CD1c-positive myeloid dendritic cell (primary cell): ENCODE measurements around the gene RBCK1.

ENCODE experiments used
- DNase-seq: peaks from one replicate; pipeline ENCODE4 v3.0.0-alpha.2; 2016; ENCODE audit errors: extremely low spot score

The RBCK1 gene

DNA sequence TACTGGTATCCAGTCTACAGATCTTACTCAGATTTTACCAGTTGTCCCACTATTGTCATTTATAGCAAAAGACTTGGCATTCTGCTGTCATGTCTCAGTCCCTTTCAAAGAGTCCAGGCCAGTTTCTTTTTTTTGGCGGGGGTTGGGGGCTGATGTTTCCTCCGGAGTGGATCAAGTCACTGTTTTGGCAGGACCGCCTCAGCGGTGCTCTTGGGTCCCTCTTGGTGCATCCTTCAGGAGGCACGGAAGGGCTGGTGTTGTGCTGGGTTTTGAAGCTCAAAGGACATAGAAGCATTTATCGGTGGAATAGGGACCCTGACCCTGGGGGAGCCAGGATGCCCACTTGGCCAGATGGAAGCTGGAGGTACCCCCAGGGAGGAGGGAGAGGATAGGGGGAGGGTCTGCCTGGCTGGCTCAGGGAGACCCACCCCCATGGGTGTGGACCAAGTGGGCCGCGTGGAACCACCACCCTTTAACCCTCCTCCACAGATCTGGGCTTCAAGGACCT is 10.8 kb downstream of the RBCK1 start:
- DNase-seq, result no peak

DNA sequence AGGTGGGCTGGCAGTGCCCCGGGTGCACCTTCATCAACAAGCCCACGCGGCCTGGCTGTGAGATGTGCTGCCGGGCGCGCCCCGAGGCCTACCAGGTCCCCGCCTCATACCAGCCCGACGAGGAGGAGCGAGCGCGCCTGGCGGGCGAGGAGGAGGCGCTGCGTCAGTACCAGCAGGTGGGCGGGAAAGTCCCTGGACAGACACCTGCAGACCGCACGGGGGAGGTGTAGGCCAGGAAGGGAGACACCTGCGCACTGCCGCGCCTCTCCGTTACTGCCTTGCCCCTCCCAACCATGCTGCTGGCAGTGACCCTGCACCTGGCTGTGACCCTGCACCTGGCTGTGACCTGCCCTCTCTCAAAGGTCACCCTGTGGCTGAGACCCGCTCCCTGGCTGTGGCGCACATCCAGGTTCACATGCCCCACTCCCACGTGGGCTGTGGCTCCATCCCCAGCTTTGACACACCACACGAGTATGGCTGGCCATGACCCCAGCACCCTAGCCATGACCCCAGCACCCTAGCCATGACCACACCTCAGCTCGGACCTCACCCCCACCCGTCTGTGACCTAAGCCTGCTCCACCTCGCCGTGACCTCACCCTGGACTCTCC is 11.6 kb downstream of the RBCK1 start:
- no peak for DNase-seq

DNA sequence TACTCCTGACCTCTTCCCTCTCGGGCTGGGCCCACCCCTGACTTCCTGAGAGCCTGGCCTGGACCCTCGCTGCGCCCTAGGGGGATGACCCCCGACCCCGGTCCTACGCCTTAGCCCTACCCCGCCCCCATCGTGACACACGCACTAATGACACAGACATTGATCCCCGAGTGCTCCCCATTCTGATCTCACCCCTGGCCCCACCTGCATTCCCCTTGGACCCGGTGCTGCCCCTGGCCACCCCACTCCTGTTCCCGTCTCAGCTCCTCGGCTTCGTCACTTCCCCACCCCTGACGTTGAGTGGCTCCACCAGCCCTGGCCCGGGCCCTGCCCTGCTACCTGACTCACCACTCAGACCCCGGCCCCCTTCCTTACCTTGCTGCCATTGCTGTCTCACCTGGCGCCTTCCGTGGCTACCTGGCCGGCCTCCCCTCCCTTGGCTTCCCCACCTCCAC is 12.1 kb downstream of the RBCK1 start:
- DNase-seq, result no peak

DNA sequence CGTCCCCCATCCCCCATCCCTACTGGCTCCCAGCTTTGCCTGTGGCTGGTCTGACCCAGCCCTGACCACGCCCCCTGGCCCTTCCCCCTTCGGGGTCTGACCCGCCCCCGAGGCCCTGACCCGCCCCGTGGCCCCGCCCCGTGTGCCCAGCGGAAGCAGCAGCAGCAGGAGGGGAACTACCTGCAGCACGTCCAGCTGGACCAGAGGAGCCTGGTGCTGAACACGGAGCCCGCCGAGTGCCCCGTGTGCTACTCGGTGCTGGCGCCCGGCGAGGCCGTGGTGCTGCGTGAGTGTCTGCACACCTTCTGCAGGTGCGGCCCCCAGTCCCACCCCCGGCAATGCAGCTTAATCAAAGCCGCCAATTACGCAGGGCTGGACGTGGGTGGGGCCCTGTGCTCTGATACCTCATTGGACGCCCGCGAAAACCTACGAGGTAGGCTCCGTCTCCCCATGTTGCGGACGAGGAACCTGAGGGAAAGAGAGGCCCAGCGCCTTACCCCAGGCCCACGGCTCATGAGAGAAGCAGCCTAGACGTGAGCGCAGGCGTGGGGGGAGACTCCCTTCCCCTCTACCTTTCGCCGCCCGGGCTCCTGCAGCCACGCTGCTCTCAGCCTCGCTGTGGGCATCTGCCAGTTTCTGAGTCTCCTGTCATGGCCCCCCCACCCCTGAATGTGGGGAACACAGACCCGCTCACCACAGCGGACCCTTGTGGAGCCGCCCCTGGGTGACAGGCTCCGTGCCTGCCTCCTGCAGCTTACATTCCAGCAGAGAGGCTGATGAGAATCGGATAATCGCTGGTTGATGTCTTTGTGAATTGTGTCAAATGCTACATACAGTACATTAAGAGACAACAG is 12.8 kb downstream of the RBCK1 start:
- DNase-seq, result peak; percentile 7

DNA sequence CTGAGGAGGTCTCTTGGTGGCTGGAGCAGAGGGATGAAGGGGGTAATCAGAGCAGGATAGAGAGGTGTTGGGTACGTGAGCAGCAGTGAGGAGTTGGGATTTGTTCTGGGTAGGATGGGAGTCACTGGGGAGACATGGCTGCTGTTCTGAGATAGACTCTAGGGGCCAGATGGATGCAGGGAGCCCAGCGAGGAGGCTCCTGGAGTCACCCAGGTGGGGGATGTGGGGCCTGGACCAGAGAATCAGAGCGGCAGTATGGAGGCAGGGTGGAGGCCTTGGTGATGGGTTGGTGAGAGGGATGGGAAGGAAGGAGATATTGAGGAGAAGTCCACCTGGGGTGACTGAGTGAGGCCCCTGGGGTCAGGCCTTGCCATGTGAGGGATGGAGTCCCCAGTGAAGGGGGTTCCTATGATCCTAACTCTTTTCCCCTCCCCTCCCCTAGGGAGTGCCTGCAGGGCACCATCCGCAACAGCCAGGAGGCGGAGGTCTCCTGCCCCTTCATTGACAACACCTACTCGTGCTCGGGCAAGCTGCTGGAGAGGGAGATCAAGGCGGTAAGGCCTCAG is 13.7 kb downstream of the RBCK1 start:
- no peak for DNase-seq

DNA sequence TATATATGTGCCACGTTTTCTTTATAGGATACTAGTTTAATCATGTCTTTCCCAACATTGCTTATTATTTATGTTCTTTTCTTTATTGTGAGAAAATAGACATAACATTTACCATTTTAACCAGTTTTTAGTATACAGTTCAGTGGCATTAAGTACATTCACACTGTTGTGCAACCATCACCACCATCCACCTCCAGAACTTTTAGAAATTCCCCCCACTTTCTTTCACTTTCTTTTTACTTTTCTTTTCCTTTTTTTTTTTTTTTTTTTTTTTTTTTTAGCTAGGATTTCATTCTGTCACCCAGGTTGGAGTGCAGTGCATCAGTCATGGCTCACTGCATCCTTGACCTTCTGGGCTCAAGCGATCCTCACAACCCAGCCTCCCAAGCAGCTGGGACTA is 18.5 kb downstream of the RBCK1 start:
- no peak for DNase-seq

DNA sequence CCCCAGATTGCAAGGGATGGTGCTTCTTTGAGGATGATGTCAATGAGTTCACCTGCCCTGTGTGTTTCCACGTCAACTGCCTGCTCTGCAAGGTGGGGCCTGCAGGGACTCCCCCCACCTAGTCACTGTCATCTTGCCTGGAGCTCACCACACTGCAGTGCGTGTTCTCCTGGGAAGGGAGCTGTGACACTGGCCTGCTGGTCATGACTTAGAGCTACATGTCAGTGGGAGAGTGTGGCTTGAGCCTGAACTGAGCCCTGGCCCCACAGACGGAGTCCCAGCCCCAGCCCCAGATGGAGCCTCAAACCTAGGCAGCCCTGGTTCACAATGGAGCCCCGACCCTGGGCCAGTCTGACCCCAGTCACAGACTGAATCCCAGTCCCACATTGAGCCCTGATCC is 19.3 kb downstream of the RBCK1 start:
- DNase-seq, result no peak

DNA sequence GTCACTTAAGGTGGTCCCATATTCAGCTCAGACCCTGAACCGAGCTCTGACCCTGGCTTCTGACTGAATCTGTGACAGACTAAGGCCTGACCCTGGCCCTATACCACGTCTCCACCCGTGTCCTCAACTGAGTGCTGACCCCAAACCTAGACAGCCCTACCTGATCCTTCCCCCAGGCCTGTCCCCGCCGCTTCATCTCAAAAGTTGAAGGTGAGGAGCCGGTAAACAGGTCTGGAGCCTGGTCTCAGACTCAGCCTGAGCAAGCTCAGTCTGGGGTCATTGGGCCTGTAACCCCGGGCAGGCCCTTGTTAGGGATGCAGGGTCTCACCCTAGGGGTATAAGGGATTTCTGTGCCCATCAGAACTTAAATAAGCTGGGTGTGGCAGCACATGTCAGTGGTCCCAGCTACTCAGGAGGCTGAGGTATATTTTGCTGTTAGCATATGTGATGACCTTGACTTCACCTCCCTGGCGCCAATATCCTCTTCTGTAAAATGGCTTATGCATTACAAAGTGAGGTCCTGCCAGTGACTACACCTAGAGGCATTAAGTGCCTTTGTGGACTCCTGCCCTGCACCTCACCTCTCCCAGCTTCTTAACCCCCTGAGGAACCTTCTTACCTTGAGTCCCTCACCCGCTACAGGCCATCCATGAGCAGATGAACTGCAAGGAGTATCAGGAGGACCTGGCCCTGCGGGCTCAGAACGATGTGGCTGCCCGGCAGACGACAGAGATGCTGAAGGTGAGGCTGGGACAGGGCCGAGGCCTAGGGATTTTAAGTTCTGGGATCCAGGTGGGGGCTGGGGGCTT is 20.0 kb downstream of the RBCK1 start:
- DNase-seq, result no peak

DNA sequence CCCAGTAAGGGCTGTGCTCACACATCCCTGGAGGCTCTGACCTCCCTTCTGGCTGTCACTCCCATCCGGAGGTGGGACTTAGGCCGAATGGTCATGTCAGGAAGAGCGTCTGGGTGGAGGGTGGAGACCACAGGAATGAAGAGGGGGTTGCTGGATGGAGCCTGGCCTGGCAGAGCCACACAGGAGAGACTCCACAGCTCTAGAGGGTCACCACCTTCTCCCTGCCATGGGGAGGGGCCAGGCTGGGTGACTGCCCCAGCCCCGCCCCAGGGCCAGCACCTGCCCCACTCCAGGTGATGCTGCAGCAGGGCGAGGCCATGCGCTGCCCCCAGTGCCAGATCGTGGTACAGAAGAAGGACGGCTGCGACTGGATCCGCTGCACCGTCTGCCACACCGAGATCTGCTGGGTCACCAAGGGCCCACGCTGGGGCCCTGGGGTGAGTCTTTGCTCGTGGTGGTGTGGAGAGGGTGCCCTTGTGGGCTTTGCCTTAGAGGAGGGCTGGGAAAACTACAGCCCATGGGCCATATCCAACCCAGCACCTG is 20.6 kb downstream of the RBCK1 start:
- no peak for DNase-seq

DNA sequence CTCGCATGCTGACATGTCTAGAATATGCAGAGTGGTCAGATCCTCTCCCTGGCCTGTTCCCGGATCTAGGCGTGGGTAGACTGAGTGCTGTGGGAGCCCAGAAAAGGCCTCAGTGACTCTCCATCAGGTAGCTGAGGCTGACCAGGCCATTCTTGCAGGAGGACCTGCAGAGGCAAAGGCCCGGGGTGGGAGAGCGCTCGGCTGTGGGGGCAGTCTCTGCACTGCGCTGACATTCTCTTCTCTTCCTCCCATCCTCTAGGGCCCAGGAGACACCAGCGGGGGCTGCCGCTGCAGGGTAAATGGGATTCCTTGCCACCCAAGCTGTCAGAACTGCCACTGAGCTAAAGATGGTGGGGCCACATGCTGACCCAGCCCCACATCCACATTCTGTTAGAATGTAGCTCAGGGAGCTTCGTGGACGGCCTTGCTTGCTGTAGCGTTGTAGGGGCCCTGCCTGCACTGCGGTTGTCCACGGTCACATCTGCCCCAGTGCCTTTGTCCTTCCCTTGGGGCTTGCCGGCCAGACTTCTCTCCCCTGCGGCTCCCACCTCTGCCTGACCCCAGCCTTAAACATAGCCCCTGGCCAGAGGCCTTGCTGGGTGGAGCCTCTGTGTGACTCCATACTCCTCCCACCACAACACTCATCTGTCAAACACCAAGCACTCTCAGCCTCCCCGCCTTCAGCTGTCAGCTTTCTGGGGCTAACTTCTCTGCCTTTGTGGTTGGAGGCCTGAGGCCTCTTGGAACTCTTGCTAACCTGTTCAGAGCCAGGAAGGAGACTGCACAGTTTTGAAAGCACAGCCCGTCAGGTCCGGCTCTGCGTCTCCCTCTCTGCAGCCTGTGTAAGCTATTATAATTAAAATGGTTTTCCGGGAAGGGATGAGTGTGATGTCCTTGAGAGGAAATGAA is 22.2 kb downstream of the RBCK1 start:
- DNase-seq, result no peak

DNA sequence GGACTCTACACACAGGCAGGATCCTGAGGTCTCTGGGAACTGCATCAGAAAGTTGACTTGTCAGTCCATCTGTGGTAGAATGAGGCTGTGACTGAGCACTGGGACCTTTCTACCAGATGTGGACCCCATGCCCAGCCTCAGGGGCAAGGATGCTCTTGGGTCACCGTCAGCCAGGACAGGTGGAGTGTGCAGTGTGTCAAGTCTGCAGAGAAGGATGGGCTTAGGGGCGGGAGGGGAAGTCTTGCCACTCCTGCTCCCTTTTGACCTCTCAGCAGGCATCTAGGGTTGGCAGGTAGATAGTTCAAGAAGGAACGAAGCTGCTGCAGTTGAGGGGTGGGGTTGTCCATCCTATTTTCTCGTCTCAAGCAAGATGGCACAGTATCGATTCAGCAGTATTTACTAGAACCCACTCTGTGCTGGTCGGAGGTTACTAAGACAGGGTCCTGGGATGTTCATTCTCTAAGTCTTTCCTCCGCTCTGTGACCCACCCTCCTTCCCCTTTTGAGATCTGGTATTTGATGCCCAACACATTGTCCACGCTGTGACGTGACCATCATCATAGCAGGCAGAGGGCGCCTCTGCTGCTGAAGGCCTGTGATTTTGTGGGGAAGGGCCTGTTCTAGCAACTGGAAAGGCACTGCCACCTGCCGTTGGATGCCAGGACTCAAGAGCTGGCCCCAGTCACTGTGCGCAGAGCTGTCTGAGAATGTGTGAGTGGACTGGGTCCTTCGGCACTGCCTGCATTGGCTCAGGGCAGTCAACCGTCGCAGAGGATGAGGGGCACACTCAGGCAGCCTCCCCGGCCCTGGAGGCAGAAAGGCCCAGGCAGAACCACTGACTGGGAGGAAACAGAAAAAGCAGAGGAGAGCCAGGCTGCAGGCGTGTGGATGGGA is 23.2 kb downstream of the RBCK1 start:
- peak; percentile 41 for DNase-seq

DNA sequence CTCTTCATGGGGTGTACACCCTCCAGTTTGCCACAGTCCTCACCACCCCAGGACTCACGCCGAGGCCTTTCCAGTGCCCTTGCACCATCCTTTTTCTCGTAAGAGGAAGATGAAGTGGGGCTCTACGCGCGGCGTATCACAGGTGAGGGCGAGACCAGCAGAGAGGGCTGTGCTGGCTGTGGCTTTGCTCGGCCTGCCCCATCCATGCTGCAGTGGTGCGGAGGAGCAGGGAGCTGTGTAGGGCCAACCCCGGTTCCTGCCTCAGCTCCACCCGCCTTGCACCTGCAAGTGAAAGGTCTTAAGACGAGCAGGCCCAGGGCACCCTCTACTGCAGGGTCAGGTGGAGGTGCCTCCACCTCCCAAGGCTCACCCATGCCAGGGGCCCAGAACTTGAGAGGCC is 24.1 kb downstream of the RBCK1 start:
- DNase-seq, result no peak

DNA sequence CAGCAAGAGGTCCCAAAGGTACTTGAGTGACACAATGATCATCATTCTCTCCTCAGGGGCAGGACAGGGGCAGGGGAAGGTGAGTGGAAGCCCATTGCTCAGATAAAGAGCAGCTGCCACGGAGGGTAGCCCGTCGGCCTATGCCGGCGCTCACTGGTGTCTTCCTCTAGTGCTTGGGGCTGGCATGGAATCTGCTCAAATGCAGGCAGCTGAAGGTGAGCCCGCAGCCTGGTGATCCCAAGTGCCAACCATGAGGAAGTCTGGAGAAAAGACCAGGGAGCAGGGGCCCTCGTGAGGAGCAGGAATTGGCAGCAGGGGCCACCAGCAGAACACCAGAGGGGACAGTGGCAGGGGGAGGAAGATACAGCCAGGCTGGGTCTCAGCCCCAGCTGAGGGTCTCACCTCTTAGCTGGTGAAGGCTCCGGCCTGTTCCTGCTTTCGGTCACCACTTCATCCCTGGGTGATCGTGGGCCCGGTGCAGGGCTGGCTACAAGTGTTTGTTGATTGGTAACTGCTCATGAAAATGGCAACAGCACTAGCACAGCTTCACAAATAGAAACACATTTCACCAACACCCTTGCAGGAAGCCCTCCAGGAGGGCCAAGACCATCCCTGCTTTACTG is 24.7 kb downstream of the RBCK1 start:
- DNase-seq, result no peak

DNA sequence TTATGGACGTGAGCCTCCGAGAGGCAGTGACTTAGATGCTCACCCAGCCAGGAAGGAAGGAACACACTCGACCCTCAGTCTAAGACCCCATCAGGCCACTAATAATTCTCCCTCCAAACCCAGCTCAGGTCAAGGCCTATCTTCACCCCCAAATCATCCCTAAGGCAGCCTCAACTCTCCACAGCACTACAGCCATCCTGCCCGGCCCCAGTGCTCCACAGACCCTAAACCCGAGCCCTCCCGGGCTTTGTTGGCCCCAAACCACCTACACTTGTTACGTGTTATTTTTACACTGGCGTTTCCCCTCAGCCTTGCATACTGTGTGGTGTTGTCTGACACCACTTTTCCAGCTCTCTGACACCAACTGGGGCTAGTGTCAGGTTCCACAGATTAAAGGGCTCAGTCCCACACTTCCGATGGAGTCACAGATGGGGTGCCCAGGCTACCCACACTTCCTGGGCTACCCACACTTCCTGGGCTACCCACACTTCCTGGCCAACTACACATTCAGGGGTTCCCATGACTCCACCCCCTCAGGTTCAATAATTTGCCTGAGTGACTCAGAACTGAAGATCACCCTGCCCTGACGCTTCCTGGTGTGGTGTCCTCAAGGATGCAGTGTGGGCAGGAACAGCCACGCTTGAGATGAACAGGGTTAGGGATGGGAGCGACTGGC is 25.3 kb downstream of the RBCK1 start:
- peak; percentile 14 for DNase-seq

DNA sequence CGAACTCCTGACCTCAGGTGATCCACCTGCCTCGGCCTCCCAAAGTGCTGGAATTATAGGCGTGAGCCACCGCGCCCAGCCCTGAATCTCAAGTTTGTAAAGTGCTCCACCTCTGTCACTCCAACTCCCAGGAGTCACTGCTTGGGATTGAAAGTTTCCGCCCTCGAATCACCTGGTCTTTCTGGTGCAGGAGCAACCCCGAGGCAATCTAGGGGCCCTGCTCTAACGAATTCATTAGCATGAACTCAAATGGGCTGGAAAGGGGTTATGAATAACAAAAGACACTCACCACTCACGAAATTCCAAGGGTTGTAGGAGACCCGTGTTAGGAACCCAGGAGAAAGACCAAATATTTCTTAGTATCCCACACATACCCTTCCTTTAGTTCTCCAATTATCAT is 26.1 kb downstream of the RBCK1 start:
- DNase-seq, result no peak

DNA sequence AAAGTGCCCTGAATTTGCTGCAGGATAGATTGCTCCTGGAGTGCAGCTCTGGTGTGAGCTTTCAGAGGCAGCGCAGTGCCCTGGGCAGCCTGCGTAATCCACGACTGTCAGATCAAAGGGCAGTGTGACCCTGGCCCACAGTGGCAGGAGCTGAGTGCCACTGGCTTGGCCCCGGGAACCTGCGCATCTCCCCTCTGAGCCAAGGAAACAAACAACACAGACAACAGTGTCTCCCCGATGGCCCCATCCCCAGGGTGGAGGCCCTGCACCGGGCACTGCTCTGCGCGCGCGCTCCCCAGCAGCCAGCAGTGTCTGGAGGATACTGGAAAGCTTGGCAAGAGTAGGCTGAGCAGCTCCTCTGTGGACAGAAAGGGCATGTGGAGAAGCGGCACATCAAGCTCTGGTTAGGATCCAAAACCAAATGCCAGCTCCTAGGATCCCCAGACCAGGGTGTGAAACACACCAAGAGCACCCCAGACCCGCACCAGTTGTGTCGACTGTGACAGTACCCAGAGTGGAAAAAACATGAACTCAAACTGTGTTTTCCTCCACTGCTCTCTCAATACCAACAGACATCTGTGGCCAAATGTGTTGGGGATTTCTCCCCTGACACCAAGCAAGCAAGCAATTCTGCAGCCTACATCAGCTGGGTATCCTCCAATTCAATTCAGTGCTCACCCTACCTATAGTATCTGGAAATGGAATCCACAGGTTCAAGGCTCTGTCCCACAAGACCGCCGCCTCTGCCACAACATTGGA is 26.7 kb downstream of the RBCK1 start:
- no peak for DNase-seq

DNA sequence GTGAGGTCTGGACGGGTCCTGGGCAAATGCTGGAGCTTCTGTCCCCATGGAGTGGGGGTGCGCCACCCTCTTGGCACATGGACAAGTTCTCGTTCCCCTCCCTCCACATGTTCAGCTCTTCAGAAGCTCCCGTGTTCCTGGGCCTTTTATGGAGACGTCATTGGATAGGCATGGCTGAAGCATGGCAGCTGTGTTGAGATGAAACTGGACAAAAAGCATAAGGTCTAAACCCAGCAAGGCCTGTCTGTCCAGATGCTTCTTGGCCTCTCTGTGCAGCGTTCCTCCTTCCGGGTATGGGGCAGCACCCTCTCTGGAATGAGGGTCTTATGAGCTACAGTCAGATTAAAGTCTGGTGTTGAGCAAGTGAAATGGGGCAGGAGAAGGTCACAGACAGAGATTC is 27.5 kb downstream of the RBCK1 start:
- no peak for DNase-seq

DNA sequence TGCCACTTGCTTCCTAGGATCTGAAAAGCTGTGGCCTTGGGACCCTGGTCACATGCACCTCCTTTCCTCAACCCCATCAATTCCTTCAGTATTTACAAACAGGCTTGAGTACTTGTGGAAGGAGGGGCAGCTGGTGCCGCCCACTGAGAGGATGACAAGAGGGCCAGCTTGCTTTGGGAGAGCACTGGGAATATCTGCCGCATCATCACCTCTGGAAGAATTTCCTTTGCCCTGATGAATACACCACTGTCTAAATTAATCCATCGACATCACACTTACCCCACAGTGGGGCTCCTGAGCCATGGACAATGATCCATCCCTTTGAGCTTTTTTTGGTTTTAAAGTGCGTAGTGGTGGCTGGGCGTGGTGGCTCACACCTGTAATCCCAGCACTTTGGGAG is 28.4 kb downstream of the RBCK1 start:
- DNase-seq, result no peak
